HEK293 (cell line): ENCODE measurements around the gene COASY.

Experiments used
- FEZF1 ChIP-seq: fragments of 450-650 bp; formaldehyde crosslinking; IDR thresholded peaks from 2 replicates; pipeline ENCODE4 v1.5.1; 2016; ENCODE audit warnings: missing biosample characterization, missing genetic modification characterization
- HOXA7 ChIP-seq: sonication (generic); formaldehyde crosslinking; IDR thresholded peaks from 2 replicates; pipeline ENCODE4 v1.8.1; 2022; ENCODE audit warnings: missing genetic modification reagents, borderline replicate concordance
- SALL2 ChIP-seq: fragments of 450-650 bp; formaldehyde crosslinking; IDR thresholded peaks from 2 replicates; pipeline ENCODE4 v1.5.0; 2017; ENCODE audit warnings: missing biosample characterization, mild to moderate bottlenecking, missing genetic modification characterization, borderline replicate concordance
- YY1 ChIP-seq: fragments of 450-650 bp; formaldehyde crosslinking; IDR thresholded peaks from 2 replicates; pipeline ENCODE4 v1.5.1; 2018; ENCODE audit warnings: missing biosample characterization, missing genetic modification characterization
- ZNF146 ChIP-seq: fragments of 450-650 bp; formaldehyde crosslinking; IDR thresholded peaks from 2 replicates; pipeline ENCODE4 v1.5.1; 2016; ENCODE audit warnings: missing biosample characterization, missing genetic modification characterization
- ZNF24 ChIP-seq: fragments of 450-650 bp; formaldehyde crosslinking; IDR thresholded peaks from 2 replicates; pipeline ENCODE4 v1.5.1; 2016; ENCODE audit warnings: missing biosample characterization, missing genetic modification characterization
- ZNF302 ChIP-seq: fragments of 450-650 bp; formaldehyde crosslinking; IDR thresholded peaks from 2 replicates; pipeline ENCODE4 v1.5.1; 2016; ENCODE audit warnings: missing biosample characterization, missing genetic modification characterization, low read depth
- ZNF530 ChIP-seq: fragments of 450-650 bp; formaldehyde crosslinking; IDR thresholded peaks from 2 replicates; pipeline ENCODE4 v1.5.1; 2016; ENCODE audit warnings: low read depth, missing biosample characterization, missing genetic modification characterization
- ZNF629 ChIP-seq: fragments of 450-650 bp; formaldehyde crosslinking; IDR thresholded peaks from 2 replicates; pipeline ENCODE4 v1.5.1; 2017; ENCODE audit warnings: missing biosample characterization, missing genetic modification characterization
- TF ChIP-seq, protein P1 (sequence below): fragments of 450-650 bp; formaldehyde crosslinking; IDR thresholded peaks from 2 replicates; pipeline ENCODE4 v1.5.1; 2016; ENCODE audit warnings: missing biosample characterization, missing genetic modification characterization
- TF ChIP-seq, protein P2 (sequence below): fragments of 450-650 bp; formaldehyde crosslinking; optimal IDR thresholded peaks from 2 replicates; pipeline ENCODE3; 2016; ENCODE audit warnings: missing biosample characterization, mild to moderate bottlenecking, missing genetic modification characterization
- TF ChIP-seq, protein P3 (sequence below): fragments of 450-650 bp; formaldehyde crosslinking; IDR thresholded peaks from 2 replicates; pipeline ENCODE4 v1.5.1; 2016; ENCODE audit warnings: missing biosample characterization, missing genetic modification characterization
- TF ChIP-seq, protein P4 (sequence below): fragments of 450-650 bp; formaldehyde crosslinking; IDR thresholded peaks from 2 replicates; pipeline ENCODE4 v1.5.1; 2016; ENCODE audit warnings: missing biosample characterization, missing genetic modification characterization

DNA sequence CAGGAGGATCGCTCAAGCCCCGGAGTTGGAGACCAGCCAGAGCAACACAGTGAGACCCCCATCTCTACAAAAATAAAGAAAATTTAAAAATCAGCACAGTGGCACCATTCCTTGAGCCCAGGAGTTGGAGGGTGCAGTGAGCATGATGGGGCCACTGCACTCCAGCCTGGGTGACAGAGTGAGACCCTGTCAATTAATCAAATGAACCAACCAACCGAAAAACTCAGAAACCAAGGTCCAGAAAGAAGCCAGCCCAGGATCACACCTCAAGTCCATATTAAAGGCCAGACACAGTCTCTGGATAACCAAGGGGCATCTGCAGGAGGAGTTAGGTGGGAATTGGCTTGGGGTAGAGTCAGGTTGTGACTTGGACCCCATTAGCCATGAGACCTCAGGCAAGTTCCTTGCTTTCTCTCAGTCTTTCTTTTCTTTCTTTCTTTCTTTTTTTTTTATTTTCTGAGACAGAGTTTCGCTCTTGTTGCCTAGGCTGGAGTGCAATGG, 6.8 kb upstream of the COASY start:
- TF ChIP-seq, protein P1, sequence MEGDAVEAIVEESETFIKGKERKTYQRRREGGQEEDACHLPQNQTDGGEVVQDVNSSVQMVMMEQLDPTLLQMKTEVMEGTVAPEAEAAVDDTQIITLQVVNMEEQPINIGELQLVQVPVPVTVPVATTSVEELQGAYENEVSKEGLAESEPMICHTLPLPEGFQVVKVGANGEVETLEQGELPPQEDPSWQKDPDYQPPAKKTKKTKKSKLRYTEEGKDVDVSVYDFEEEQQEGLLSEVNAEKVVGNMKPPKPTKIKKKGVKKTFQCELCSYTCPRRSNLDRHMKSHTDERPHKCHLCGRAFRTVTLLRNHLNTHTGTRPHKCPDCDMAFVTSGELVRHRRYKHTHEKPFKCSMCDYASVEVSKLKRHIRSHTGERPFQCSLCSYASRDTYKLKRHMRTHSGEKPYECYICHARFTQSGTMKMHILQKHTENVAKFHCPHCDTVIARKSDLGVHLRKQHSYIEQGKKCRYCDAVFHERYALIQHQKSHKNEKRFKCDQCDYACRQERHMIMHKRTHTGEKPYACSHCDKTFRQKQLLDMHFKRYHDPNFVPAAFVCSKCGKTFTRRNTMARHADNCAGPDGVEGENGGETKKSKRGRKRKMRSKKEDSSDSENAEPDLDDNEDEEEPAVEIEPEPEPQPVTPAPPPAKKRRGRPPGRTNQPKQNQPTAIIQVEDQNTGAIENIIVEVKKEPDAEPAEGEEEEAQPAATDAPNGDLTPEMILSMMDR (tag by site-specific recombination), result no peak
- TF ChIP-seq FEZF1 (tag by site-specific recombination), result no peak
- no peak for TF ChIP-seq ZNF629 (tag by site-specific recombination)
- TF ChIP-seq YY1 (tag by site-specific recombination), result no peak
- TF ChIP-seq, protein P2, sequence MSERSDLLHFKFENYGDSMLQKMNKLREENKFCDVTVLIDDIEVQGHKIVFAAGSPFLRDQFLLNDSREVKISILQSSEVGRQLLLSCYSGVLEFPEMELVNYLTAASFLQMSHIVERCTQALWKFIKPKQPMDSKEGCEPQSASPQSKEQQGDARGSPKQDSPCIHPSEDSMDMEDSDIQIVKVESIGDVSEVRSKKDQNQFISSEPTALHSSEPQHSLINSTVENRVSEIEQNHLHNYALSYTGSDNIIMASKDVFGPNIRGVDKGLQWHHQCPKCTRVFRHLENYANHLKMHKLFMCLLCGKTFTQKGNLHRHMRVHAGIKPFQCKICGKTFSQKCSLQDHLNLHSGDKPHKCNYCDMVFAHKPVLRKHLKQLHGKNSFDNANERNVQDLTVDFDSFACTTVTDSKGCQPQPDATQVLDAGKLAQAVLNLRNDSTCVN (tag by site-specific recombination), result no peak
- no peak for TF ChIP-seq SALL2 (tag by site-specific recombination)
- TF ChIP-seq, protein P3, sequence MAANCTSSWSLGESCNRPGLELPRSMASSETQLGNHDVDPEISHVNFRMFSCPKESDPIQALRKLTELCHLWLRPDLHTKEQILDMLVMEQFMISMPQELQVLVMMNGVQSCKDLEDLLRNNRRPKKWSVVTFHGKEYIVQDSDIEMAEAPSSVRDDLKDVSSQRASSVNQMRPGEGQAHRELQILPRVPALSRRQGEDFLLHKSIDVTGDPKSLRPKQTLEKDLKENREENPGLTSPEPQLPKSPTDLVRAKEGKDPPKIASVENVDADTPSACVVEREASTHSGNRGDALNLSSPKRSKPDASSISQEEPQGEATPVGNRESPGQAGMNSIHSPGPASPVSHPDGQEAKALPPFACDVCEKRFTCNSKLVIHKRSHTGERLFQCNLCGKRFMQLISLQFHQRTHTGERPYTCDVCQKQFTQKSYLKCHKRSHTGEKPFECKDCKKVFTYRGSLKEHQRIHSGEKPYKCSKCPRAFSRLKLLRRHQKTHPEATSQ (tag by site-specific recombination), result no peak
- no peak for TF ChIP-seq ZNF24
- TF ChIP-seq, protein P4, sequence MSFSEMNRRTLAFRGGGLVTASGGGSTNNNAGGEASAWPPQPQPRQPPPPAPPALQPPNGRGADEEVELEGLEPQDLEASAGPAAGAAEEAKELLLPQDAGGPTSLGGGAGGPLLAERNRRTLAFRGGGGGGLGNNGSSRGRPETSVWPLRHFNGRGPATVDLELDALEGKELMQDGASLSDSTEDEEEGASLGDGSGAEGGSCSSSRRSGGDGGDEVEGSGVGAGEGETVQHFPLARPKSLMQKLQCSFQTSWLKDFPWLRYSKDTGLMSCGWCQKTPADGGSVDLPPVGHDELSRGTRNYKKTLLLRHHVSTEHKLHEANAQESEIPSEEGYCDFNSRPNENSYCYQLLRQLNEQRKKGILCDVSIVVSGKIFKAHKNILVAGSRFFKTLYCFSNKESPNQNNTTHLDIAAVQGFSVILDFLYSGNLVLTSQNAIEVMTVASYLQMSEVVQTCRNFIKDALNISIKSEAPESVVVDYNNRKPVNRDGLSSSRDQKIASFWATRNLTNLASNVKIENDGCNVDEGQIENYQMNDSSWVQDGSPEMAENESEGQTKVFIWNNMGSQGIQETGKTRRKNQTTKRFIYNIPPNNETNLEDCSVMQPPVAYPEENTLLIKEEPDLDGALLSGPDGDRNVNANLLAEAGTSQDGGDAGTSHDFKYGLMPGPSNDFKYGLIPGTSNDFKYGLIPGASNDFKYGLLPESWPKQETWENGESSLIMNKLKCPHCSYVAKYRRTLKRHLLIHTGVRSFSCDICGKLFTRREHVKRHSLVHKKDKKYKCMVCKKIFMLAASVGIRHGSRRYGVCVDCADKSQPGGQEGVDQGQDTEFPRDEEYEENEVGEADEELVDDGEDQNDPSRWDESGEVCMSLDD (tag by site-specific recombination), result no peak
- no peak for TF ChIP-seq ZNF302 (tag by site-specific recombination)
- TF ChIP-seq ZNF146, result no peak
- no peak for TF ChIP-seq ZNF530 (tag by site-specific recombination)
- no peak for TF ChIP-seq HOXA7 (CRISPR knock-in tag)
